Measurements from ENCODE around the gene HS6ST1.

HS6ST1 gene

DNA sequence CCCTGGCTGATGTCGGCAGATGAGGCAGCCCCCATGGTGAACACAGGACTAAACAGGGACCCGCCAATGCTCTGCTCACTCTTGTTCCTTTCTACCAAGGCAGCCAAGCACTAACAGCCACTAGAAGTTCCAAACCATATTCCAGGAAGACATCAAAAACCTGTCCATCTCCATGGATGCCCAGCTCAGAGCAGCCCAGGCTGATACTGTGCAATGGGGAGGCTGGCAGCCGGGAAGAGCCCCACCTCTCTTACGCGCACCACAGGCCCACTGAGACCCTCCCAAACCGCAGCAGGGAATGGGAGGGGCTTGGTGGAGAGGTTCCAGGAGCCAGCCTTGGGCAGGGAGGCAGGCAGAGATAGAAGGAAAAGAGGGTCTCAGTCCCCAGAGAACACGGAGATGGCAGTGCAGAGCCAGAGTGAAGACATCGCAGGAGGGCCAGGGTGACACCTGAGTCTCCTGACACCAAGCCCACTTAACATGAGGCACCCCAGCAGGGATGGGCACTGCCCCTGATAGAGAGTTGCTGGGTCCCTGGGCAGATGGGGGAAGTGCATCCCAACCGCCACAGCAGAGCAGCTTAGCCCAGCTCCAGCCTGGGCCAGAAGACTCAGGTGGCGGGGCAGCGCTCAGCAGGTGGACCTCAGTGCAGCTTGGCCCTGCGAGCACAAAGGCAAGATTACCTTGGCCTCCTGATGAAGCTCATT lies 3.4 kb downstream of the HS6ST1 start (continued):
- TF ChIP-seq ZIC2 (tag by site-specific recombination; IDR thresholded peaks at IDR 0.05) = peak; percentile 25; the same call in 1 of the 2 replicates
- TF ChIP-seq ZNF449 (tag by site-specific recombination; IDR thresholded peaks at IDR 0.05) = peak; percentile 70
- no peak for TF ChIP-seq ZNF391 (tag by site-specific recombination; IDR thresholded peaks at IDR 0.05; ENCODE audit: borderline replicate concordance, low read depth)
- TF ChIP-seq ZNF837 (tag by site-specific recombination; IDR thresholded peaks at IDR 0.05) = no peak
- TF ChIP-seq ZBTB1 (tag by site-specific recombination; IDR thresholded peaks at IDR 0.05) = no peak

- peaks cover 17% of the 10 kb centered on the region for H3K4me1 ChIP-seq (ENCODE audit: control insufficient read depth, insufficient read depth, low read length)
- no peaks in the 10 kb centered on the region for H3K9me3 ChIP-seq (ENCODE audit: control insufficient read depth, insufficient read depth, low read depth, low read length)
- H3K4me3 ChIP-seq (ENCODE audit: low read depth, low read length) = no peak overlapping the region
- POLR2A ChIA-PET = no interaction called here
- CTCF ChIA-PET = no interaction called here
- no peak overlapping the region for H3K27ac ChIP-seq (ENCODE audit: extremely low read depth, low read depth, low read length)
- TF ChIP-seq HIC1 (tag by site-specific recombination; IDR thresholded peaks at IDR 0.05) (peak; percentile 77), TSHZ1 (tag by site-specific recombination; IDR thresholded peaks at IDR 0.05; ENCODE audit: borderline replicate concordance) (no peak), ZNF549 (tag by site-specific recombination; IDR thresholded peaks at IDR 0.05) (no peak)
- H3K36me3 ChIP-seq (ENCODE audit: control insufficient read depth in 2 of 2, insufficient read depth in 1 of 2, low read length in 2 of 2) = peaks cover 0 to 40% of the 10 kb centered on the region in 2 experiments; a peak in 1 of 3 replicates
These were observed 4.1 kb downstream of the HS6ST1 start for GRCh38 chr2:128314348-128315121.

GRCh38 chr2:128313931-128314347 lies 4.7 kb downstream of the HS6ST1 start:
- CTCF ChIA-PET = no interaction called here
- peaks cover 0 to 40% of the 10 kb centered on the region in 2 experiments; a peak in 1 of 3 replicates for H3K36me3 ChIP-seq (ENCODE audit: control insufficient read depth in 2 of 2, insufficient read depth in 1 of 2, low read length in 2 of 2)
- POLR2A ChIA-PET = no interaction called here
- no peak overlapping the region for H3K4me3 ChIP-seq (ENCODE audit: low read depth, low read length)
- H3K4me1 ChIP-seq (ENCODE audit: control insufficient read depth, insufficient read depth, low read length) = peaks cover 17% of the 10 kb centered on the region
- no peaks in the 10 kb centered on the region for H3K9me3 ChIP-seq (ENCODE audit: control insufficient read depth, insufficient read depth, low read depth, low read length)
- no peak overlapping the region for H3K27ac ChIP-seq (ENCODE audit: extremely low read depth, low read depth, low read length)
- TF ChIP-seq ZFP3 (tag by site-specific recombination; IDR thresholded peaks at IDR 0.05; ENCODE audit: low read depth) (no peak), ZNF350 (tag by site-specific recombination; IDR thresholded peaks at IDR 0.05) (no peak), ZNF792 (tag by site-specific recombination; IDR thresholded peaks at IDR 0.05) (no peak), REST (tag by site-specific recombination; IDR thresholded peaks at IDR 0.05) (no peak), ZNF2 (tag by site-specific recombination; IDR thresholded peaks at IDR 0.05) (no peak), ZIC2 (tag by site-specific recombination; IDR thresholded peaks at IDR 0.05) (no peak), ZBTB44 (tag by site-specific recombination; IDR thresholded peaks at IDR 0.05) (no peak), ZNF426 (tag by site-specific recombination; IDR thresholded peaks at IDR 0.05) (no peak), ZNF114 (tag by site-specific recombination; IDR thresholded peaks at IDR 0.05) (no peak)
